ENCODE data around the gene PDE4D. TPM values are rescaled to one million over a fixed set of nuclear protein-coding genes. Genes with fewer than 3 reads are reported as not detected.

PDE4D gene
- total and polyA plus RNA-seq, 2 experiments from 2014 or later = 21.9 to 54.2 TPM

DNA sequence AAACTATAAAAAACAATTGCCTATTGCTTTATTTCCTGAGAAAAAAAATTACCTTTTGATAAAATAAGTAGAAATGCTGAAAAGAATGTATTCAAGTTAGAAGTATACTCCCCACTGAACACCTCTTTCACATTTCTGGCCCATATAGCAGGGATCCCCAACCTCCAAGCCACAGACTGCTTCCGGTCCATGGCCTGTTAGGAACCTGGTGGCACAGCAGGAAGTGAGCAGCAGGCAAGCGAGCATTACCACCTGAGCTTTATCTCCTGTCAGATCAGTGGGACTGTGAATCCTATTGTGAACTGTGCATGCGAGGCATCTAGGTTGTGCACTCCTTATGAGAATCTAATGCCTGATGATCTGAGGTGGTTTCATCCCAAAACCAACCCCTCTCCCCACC lies 746.8 kb downstream of the PDE4D start:
- Histone ChIP-seq H3K27ac (no peak overlapping the region), H3K27me3 (no peaks in the 10 kb centered on the region), H3K9me3 (ENCODE audit: low read depth) (no peaks in the 10 kb centered on the region), H3K4me1 (ENCODE audit: low read depth) (peaks cover 6% of the 10 kb centered on the region), H3K4me3 (no peak overlapping the region), H3K36me3 (no peaks in the 10 kb centered on the region)
- DNase-seq (ENCODE audit: low read depth in 1 of 2, low spot score in 1 of 2) = no peak
- TF ChIP-seq CTCF (IDR thresholded peaks at IDR 0.05; ENCODE audit: low read depth, low read length) = no peak

DNA sequence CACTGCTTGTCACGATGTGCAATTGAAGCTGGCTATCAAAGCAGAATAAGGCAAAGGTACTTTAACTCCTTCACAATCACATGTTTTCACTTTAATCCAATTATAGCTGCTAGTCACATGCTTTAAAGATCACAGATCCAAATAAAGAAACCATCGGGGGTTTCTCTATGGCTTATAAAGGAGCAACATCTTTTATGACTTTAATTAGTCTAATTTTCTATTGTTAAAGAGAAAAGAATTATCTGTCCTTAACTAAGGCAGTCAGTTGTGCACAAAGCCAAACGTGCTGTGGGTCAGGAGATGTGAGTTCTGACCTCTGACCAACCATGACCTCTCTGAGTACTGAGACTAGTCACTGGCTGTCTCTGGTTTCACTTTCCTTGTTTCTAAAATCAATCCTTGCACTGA lies 749.6 kb downstream of the PDE4D start:
- Histone ChIP-seq H3K27ac (peak overlapping the region; percentile 6), H3K27me3 (no peaks in the 10 kb centered on the region), H3K36me3 (no peaks in the 10 kb centered on the region), H3K4me3 (no peak overlapping the region), H3K9me3 (ENCODE audit: low read depth) (no peaks in the 10 kb centered on the region), H3K4me1 (ENCODE audit: low read depth) (peaks cover 6% of the 10 kb centered on the region)
- TF ChIP-seq CTCF (IDR thresholded peaks at IDR 0.05; ENCODE audit: low read depth, low read length) = no peak
- DNase-seq (ENCODE audit: low read depth in 1 of 2, low spot score in 1 of 2) = no peak

DNA sequence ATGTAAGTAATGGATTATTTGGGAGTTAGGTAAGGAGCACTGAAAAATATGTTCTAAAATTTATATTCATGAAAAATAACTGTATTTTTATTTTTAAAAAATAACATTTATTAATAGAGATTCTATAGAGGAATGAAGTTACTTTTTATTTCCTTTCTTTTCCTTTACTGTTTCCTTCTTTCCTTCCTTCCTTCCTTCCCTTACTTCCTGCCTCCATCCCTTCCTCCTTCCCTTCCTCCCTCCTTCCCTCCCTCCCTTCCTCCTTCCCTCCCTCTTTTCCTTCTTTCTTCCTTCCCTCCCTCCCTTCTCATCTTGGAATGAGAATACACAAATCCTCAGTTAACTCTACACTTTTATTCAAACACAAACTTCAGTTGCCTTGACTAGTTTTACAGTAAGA lies 750.6 kb downstream of the PDE4D start:
- Histone ChIP-seq H3K9me3 (ENCODE audit: low read depth) (no peaks in the 10 kb centered on the region), H3K36me3 (no peaks in the 10 kb centered on the region), H3K27ac (no peak overlapping the region), H3K27me3 (no peaks in the 10 kb centered on the region), H3K4me3 (no peak overlapping the region), H3K4me1 (ENCODE audit: low read depth) (peaks cover 6% of the 10 kb centered on the region)
- no peak for TF ChIP-seq CTCF (IDR thresholded peaks at IDR 0.05; ENCODE audit: low read depth, low read length)
- DNase-seq (ENCODE audit: low read depth in 1 of 2, low spot score in 1 of 2) = no peak

DNA sequence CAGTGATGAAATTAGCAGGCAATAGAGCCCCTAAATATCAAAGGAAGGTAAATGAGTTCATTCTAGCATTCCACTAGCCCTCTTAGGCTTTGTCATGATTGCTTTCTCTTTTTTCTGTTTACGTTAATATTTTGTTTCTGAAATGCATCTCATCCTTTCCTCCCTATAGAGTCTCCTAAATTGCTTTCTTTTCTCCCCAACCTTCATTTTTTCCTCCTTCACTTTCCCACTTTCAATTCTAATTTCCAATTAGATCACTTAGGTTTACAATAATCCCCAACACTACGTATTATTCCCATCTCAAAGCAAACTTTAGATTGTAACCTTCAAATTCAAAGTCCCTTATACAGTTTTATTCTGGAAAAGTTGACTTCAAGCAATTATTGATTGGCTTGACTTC lies 751.4 kb downstream of the PDE4D start:
- Histone ChIP-seq H3K9me3 (ENCODE audit: low read depth) (no peaks in the 10 kb centered on the region), H3K4me3 (no peak overlapping the region), H3K27me3 (no peaks in the 10 kb centered on the region), H3K4me1 (ENCODE audit: low read depth) (peaks cover 6% of the 10 kb centered on the region), H3K27ac (no peak overlapping the region), H3K36me3 (no peaks in the 10 kb centered on the region)
- no peak for DNase-seq (ENCODE audit: low read depth in 1 of 2, low spot score in 1 of 2)
- no peak for TF ChIP-seq CTCF (IDR thresholded peaks at IDR 0.05; ENCODE audit: low read depth, low read length)

- Histone ChIP-seq H3K27ac (no peak overlapping the region), H3K4me1 (ENCODE audit: low read depth) (peaks cover 6% of the 10 kb centered on the region), H3K36me3 (no peaks in the 10 kb centered on the region), H3K27me3 (no peaks in the 10 kb centered on the region), H3K4me3 (no peak overlapping the region), H3K9me3 (ENCODE audit: low read depth) (no peaks in the 10 kb centered on the region)
- no peak for DNase-seq (ENCODE audit: low read depth in 1 of 2, low spot score in 1 of 2)
- TF ChIP-seq CTCF (IDR thresholded peaks at IDR 0.05; ENCODE audit: low read depth, low read length) = no peak
These were observed 753.4 kb downstream of the PDE4D start for GRCh38 chr5:59140133-59140532.

DNA sequence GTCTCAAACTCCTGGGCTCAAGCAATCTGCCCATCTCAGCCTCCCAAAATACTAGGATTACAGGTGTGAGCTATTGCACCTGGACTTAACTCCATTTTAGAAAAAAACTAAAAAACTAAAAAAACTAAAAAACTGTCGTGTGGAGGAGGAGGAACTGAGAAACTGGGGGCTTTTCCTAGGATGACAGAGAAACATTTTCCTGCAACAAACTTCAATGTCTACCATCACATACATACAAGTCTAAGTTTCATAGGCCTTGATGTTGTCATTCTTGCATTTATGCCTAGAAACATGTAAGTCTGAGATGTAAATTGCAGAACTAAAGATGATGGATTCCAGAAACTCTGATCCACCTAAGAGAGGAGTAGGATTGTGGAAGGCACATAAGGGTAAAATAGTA lies 753.8 kb downstream of the PDE4D start:
- peaks cover 6% of the 10 kb centered on the region for H3K4me1 ChIP-seq (ENCODE audit: low read depth)
- no peaks in the 10 kb centered on the region for H3K27me3 ChIP-seq
- no peak for DNase-seq (ENCODE audit: low read depth in 1 of 2, low spot score in 1 of 2)
- no peak for TF ChIP-seq CTCF (IDR thresholded peaks at IDR 0.05; ENCODE audit: low read depth, low read length)
- H3K9me3 ChIP-seq (ENCODE audit: low read depth) = no peaks in the 10 kb centered on the region
- H3K27ac ChIP-seq = no peak overlapping the region
- H3K36me3 ChIP-seq = no peaks in the 10 kb centered on the region
- no peak overlapping the region for H3K4me3 ChIP-seq

Data from cardiac muscle cell (in vitro differentiated cells and primary cell).